HG02852 (cell line): ENCODE results near the gene MORN1.

Experiments used
- ATAC-seq: cut with Tn5 transposase; IDR thresholded peaks from one replicate; pipeline ENCODE4 v1.9.1; 2021; ENCODE audit warnings: mild to moderate bottlenecking, moderate library complexity; ENCODE audit not compliant: unreplicated experiment

The MORN1 gene

DNA sequence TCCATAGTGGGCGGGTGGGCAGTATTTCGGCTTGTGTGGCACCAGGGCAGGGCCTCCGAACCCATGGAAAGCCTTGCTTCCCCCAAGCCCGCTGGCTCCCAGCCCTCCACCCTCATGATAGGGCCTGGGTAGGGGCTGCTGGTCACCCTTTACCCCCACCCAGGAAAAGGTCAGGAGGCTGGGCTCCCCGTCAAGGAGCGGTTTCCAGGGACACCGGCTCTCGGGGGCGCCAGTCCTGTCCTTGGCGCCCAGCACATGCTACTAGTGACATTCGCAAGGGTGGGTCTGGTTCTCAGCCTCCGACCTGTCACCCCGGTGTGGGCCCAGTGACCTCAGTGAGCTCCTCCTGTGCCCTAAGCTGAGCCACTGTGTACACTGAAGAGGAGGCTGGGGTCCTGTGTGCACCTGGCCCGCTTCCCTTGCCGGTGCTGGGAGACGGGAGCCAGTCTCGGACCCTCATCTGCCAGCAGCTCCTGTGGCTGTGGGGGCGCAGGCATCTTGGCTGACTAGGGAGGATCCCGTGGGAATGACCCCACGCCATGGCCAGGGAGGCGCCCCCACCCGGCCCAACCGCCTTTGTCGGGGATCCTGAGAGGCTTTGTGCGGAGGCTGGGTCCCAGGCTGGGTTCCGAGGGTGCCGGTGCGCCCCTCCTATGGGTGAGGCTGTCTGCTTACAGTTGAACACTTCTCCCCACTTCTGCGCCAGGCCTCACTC is 108.6 kb downstream of the MORN1 start:
- ATAC-seq: no peak

DNA sequence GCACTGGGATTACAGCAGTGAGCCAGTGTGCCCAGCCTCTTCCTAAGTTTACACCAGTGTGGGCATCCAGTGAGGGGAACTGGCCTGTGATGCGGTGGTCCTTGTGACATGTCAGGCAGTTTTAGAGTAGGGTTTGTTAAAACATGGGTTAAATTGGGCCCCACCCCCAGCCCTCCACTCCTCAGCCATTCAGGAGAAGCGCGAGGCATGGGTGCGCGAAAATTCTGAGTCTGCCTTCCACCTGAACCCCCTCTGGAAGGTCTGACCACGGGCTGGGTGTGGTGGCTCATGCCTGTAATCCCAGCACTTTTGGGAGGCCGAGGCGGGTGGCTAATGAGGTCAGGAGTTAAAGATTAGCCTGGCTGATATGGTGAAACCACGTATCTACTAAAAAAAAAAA is 111.5 kb downstream of the MORN1 start:
- ATAC-seq: no peak

DNA sequence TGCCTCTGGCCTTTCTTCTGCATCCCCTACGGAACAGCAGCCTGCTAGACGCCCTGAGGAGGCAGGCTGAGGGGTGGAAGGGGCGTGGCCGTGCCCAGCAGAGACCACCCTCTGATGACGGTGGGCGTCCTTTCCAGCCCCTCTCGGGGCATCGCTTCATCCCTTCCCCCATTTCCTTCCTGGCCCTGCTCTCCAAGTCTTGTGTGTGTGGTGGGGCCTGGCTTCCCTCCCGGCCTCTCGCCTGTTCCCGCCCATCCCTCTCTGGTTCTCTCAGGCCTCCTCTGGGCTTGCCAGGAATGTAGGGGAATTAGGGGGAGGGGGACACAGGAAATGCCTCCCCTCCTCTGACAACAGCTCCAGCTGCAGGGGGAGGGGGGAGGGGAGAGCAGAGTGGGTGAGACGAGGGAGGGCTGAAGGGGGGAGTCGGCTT is 112.1 kb downstream of the MORN1 start:
- ATAC-seq: no peak

DNA sequence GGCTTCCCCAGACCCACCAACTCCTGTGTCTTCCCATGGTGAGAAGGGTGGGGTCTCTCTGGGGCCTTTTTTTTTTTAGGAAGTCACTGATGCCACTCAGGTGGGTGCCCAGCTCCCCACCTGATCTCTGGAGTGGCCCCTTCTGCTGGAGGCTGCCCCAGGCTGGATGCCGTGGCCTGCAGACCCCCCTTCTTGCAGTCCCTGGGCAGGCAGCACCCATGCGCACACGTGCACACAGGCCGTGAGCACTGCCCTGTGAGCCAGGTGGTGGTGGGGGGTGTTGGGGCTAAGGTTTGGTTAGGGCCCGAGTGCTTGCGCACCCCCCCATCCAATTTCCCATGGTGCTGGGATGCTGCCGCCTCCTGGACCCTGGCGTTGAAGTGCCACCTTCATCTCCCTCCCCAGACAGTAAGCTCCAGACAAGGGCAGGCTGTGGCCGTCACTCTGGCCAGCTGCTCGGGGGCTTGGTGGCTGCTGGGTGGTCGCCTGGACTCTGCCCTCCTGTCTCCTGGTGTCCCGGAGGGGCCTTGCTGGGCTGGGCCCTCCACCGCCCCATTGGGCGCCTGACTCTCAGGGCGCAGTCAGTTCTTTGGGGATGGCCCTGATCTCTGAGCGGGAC is 112.7 kb downstream of the MORN1 start:
- no peak for ATAC-seq

DNA sequence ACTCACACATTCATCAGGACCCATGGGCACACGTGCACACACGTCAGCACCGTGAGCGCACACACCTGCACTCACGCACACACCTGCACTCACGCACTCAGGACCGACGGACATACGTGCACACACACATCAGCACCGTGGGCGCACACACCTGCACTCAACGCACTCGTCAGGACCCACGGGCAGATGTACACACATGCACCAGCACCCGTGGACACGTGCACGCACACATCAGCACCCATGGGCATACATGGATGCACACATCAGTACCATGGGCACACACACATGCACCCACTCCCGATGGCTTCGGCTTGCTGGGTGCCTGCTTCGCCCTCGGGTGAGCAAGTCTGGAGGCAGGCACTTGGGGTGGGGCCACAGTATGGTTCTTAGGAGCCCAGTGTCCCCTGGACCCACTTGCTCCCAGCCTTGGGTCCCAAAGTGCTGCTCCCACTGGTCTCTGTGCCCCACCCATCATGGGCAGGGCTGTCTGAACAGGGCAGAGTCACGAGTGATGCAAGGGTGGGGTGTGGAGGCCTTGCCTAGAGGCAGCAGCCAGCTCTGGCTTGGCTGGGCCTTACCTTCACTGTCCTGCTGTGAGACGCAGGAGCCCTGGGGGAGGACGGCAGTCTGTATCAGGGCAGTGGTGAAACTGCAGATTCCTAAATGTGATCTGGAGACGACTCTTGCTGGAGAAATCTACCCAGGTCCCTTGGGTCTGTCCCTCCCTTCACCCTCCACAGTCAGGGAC is 113.4 kb downstream of the MORN1 start:
- ATAC-seq: no peak

DNA sequence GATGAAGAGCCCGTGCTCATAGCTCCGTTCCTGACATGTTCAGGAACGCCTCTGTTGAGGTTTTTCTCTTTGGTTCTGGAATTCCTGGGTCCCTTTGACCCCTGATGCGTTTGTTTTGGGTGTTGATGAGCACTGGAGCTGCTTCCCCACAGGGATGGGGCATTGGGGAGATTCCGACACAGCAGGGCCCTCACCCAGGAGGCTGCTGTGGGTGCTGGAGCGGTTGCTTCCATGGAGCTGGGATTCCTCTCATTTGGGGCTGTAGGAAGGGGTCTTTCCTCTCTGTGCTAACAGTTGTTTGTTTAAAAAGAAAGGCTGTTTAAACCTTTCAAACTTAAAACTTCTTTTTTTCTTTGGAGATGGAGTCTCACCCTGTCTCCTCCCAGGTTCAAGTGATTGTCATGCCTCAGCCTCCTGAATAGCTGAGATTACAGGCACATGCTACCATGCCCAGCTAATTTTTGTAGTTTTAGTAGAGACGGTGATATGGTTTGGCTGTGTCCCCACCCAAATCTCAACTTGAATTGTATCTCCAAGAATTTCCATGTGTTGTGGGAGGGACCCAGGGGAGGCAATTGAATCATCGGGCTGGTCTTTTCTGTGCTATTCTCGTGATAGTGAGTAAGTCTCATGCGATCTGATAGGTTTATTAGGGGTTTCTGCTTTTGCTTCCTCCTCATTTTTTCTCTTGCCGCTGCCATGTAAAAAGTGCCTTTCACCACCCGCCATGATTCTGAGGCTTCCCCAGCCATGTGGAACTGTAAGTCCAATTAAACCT is 114.4 kb downstream of the MORN1 start:
- no peak for ATAC-seq

DNA sequence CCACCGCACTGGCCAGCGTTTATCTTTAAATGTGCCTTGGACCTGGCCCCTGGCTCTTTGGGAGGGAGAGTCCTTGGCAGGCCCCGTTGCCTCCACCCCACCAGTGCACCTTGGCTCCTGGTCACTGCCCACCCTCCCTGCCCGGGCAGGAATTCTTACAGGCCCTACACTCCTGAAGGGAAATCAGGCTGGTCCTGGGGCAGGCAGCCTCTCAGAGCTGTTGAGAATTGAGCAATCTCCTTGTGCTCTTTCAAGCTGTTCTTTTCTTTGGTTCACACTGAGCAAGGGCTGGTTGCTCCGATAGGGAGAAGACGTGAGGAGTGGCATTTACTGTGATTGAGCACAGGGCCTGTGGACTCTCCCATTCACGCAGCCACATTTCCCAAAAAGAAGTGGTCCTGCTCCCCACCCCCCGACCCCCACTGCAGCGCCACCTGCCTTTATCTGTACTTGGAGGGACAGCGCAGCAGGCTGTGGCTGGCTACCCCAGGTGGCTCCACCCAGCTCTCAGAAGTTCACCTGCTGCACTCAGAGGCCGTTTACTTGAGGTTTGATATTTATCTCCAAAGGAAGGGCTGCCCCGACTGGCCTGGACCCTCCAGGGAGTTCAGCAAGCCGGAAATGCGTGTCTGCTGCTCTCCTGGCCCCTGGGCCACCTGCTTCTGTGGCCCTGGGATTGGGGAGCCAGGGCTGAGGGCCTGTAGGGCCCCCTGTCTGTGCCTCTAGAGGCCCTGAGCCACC is 115.4 kb downstream of the MORN1 start:
- ATAC-seq: no peak

DNA sequence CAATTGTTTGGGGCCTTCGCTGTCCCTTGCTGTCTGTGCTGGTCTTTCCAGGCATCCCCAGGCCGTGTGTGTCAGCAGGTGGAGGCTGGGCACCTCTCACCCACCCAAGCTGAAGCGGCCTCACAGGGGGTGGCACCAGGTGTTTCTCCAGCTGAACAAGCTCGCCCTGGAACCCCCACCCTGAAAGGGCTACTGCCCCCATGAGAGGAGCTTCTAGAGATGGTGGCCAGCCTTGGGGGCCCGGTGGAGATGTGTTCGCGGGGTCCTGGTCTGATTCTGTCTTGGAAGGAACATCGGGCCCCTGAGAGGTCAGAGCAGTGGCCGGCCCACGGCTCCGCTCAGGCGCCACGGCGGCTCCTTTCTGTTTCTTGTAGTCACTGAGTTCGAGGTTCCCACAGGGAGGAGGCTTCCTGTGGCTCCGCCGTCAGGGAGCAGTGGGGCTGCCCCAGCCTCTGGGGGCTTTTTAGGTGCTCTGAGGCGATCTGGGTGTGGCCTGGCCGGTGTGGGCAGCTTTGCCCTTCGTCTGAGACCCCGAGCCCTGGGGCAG is 116.4 kb downstream of the MORN1 start:
- ATAC-seq: no peak

DNA sequence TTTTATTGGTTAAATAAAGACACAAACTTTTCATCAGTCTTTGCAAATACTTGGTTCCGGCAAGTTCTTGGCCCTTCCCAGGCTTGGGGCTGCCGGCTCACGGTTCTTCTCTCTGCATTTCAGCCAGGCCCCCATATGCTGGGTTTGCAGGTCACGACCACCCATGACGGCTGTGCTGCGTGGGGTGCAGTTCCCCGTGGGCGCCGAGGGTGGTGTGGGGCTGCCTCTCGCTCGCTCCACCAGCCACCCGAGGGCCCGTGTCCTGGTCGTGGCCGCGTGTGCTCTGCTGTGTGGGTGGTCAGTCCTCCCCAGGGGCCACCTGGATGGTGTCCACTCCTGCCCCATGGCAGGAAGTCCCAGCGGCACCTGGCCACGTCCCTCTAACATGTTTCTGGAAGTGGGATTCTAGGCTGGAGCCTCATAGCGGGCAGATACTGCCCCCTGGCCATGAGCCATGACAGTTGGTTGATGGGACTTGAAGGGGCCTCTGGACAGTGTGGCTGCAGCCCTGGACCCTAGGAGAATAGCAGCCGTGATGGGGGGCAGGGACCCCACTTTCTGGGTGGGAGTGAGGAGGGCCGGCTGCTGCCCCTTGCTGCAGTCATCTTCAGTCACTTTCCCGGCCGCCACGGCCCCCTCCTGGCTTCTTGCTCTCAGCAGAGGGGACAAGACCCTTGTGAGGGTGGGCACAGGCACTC is 117.0 kb downstream of the MORN1 start:
- ATAC-seq: no peak

DNA sequence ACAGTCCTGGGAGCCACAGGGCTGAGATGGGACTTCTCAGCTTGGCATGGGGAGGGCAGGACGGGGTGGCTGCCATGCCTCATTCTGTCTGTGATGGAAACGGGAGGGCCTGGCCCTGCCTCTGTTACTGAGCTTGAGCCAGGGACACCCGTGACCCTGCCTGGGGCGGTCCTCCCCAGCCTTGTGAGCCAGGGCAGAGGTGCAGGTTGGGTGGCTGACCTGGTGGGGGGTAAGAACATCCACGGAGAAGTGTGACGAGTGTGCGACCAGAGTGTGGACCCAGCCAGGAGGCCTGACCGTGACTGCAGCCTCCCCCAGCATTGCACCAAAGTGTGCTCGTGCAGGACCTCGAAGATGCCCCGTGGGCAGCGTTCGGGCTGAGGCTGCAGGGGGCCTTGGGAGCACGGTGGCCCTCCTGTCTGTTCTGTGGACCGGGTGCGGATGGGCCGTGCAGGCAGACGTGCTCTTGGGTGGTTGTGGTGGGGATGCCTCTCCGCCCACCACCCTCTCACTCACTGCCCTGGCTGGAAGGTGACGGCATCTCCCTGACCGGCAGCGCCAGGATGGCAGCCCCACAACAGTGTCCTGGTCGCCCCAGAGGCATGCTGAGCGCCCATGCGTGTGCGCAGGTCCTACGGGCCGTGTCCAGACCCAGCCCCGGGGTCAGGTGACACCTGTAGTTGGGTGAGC is 117.8 kb downstream of the MORN1 start:
- ATAC-seq: no peak

DNA sequence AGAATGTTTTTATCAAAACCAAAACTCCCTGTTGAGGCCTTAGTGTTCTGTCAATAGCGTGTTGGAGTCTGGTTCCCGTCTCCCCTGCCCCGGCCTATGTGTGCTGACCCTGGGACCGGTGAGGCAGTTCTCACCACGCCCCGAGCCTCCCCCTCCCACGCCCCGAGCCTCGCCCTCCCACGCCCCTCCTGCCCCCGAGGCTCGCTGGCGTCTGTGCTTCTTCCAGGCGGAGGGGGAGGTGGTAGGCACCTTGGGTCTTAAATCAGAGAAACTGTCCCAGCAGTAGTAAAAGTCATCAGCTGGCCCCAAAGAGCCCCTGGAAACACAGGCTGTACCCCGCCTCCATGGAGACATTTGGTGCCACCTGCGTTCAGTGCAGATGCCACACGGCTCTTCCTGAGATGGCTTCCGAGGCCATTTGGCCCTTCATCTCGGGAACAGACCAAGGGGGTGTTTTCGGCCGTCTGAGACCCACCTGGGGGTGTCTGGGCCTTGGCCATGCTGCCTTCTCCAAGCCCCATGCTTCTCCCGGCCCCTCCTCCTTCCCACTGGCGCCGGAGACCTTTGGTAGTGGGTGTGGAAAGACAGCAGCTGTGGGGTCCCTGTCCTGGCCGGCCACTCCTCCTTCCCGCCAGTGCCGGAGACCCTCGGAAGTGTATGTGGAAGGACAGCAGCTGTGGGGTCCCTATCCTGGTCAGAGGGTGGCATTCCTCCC is 118.5 kb downstream of the MORN1 start:
- no peak for ATAC-seq

DNA sequence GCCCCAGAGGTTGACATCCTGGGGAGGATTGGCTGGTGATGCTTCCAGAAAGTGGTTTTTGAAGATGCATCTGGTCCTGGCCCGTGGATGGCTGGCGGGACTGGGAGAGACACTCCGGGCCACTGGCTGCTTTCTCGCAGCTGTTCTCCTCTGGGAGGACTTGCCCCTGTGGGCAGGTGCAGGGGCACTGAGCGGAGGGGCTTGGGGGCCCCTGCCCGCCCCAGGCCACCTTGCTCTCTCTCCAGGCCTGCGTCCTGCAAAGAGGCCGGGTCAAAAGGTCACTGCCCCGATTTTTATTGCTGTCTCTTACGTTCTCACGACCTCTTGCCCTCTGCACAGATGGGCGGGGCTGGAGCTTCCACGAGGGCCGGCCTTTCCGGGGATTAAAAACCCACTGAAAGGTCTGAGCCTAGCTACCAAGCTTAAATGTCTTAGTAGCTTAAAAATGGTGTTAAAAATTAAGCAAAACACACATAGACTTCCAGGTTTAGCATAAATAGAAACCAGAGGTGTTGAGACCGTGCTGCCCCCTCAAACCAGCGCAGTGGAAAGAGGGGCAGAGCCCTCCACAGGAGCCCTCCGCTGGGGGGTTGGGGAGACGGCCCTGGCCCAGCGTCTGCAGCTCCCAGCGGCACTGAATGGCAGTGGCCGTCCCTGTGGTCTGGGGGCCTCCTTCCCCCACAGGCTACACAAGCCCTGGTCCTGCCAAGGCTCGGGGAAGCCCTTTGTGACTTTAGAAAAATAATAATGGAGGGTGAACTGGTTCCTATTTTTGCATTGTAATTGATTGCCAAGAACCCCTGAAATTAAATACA is 119.3 kb downstream of the MORN1 start:
- ATAC-seq: no peak
